NOMO-1 treated with DMSO at 0.1 percent for 48 hours (cell line): ENCODE results near the gene TNPO2.

Source experiments
- DNase-seq: peaks from one replicate; lab custom pipeline; 2025; ENCODE audit not compliant: unreplicated experiment; lab: John Stamatoyannopoulos, UW

TNPO2 gene

GRCh38 chr19:12723641-12724426, at the start of gene TNPO2:
Gene TNPO2 (minus strand): TSS chr19:12723932. CDS start chr19:12720977, 2,955 bp downstream.
- DNase-seq = peak; percentile 56

- no peak for DNase-seq
These were observed 48.6 kb upstream of the TNPO2 start for GRCh38 chr19:12772323-12772722.

- DNase-seq = no peak
These were observed 47.2 kb upstream of the TNPO2 start for GRCh38 chr19:12770922-12771321.

- no peak for DNase-seq
These were observed 46.0 kb upstream of the TNPO2 start for GRCh38 chr19:12769689-12770088.

DNA sequence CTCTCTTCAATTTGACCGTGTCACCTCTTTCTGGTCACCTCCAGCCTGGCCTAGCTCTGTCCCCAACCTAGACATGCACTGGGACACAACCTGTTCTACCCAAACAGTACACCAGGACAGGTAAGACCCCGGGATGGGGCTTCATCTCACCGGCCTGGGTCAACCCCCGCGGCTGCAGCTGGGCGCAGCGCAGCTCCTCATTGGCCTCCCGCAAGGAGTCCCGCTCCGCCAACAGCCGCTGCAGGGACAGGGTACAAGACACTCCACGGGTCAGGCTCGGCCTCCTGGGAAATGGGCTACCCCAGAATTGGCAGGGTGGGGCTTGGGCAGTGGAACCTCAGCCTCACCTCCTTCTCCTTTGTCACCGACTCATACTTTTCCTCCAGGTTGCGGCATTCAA, 43.9 kb upstream of the TNPO2 start:
- DNase-seq = no peak

- DNase-seq = no peak
These were observed 43.4 kb upstream of the TNPO2 start for GRCh38 chr19:12767150-12767549.

- peak; percentile 44 for DNase-seq
These were observed 42.4 kb upstream of the TNPO2 start for GRCh38 chr19:12766051-12766521.

GRCh38 chr19:12764698-12765097, 41.0 kb upstream of the TNPO2 start:
- no peak for DNase-seq

DNA sequence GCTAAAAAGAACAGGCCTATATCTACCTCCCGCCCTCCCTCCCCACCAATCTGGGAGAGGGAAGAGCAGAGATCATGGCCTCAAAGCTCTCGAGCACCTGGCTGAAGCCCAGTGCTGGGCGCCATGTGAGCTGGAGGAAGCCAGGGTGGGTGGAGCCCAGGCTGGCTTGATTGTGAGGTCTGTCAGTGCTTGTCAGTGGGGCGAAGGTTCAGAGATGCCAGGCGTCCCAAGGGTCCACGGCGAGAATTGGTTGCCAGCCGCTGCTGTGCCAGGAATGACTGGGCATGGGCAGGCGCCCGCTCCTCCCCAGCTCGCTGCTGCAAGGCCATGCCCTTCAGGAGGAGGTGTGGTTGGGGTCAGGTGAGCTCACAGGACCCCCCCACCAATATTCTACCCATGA, 39.4 kb upstream of the TNPO2 start:
- DNase-seq = no peak

- DNase-seq = no peak
These were observed 36.0 kb upstream of the TNPO2 start for GRCh38 chr19:12759686-12760085.

GRCh38 chr19:12757544-12758274, 34.0 kb upstream of the TNPO2 start:
- DNase-seq = peak; percentile 57

GRCh38 chr19:12756150-12756883, 32.6 kb upstream of the TNPO2 start:
- DNase-seq = no peak

DNA sequence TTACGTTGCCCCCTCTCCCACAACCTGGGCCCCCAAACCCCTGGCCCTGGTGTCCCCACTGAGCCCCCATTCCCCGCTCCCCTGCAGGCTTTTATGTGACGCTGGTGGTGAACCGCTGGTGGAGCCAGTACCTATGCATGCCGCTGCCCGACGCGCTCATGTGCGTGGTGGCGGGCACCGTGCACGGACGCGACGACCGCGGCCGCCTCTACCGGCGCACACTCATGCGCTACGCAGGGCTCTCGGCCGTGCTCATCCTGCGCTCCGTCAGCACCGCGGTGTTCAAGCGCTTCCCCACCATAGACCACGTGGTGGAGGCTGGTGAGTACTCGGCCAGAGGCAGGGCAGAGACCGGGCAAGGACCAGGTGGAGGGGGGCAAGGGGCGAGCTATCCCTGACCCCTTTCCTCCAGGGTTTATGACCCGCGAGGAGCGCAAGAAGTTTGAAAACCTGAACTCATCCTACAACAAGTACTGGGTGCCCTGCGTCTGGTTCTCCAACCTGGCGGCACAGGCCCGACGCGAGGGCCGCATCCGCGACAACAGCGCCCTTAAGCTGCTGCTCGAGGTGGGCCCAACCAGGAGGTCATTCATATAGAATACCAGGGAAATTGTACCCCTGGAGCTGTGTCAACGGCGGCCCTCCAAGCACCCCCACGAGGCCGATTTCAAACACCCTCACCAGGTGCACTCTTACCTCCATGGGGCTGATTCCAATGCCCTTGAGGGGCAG, 30.9 kb upstream of the TNPO2 start:
- DNase-seq = no peak

GRCh38 chr19:12752056-12752781, 28.5 kb upstream of the TNPO2 start:
- DNase-seq = no peak

DNA sequence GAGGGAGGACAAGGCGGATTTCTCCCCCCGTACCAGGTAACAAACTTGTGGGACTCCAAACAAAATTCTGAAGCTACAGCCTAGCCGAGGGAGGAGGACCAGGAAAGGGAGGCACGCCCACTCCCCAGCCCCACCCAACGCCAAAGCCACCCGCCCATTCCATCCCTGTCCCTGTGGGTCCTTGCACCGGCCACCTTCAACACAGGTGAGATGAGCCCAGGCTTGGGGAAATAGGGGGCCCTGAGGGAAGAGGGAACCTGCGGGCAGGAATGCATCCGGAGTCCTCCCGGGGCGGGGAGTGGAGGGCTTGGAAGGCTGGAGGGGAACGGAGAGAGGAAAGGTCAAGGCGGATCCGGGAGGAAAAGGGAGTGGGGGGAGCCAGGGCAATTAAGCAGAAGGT, 27.9 kb upstream of the TNPO2 start, which contains the start of gene BEST2:
TSS of gene BEST2 (plus strand) at position 157 of the 400 bp plus-strand sequence. CDS start 802 bp downstream, outside the sequence.
- DNase-seq = no peak

GRCh38 chr19:12750851-12751250, 27.1 kb upstream of the TNPO2 start:
- no peak for DNase-seq

DNA sequence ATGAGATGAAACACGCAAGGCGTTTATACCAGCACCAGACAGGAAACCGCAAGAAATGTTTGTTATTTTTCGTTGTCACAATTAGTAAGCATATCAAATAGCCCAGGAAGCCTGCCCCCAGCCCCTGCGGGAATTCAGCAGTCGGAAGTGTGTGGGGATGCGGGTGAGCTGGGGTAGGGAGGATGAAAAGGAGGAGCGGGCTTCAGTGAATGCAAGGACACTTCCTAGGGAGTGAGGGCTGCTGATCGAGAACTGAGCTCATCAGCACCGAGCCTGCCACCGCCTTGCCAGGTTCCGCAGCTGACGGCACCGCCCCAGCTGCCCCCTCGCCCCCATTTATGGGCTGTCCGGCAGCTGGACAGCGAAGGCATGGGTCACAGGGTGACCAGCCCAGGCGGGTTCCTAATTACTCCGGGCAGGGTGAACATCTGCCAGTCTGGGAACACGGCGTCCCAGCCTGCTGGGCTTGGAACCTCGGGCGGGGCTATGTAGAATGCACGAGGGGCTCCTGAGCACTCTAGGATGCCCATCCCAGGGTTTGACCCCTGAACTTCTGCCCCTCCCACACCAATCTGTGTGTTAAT, 26.3 kb upstream of the TNPO2 start:
- DNase-seq = peak; percentile 6

- no peak for DNase-seq
These were observed 24.8 kb upstream of the TNPO2 start for GRCh38 chr19:12748489-12748888.

DNA sequence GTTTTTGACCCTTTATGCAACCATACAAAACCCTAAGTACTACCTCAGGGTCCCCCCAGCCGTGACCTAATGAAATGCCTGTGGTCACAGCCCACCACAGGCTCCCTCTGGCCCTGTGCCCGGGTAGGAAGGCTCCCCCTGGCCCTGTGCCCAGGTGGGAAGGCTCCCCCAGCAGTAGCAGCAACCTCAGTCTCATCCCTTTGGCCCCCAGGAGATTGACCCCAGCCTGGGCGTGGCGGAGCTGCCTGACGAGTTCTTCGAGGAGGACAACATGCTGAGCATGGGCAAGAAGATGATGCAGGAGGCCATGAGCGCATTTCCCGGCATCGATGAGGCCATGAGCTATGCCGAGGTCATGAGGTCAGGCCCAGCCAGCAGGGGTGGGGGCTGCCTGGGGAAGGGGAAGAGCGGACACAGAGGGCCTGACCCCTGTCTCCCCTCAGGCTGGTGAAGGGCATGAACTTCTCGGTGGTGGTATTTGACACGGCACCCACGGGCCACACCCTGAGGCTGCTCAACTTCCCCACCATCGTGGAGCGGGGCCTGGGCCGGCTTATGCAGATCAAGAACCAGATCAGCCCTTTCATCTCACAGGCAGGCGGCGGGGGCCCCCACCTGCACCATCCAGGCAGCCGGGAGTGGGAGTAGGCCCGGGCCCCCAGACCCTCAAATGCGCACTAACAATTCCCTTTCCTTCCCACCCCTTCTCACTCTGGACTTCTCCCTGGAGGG, 21.6 kb upstream of the TNPO2 start:
- no peak for DNase-seq
